ENCODE data around the gene COL13A1. TPM values are rescaled to one million over a fixed set of nuclear protein-coding genes. Genes with fewer than 3 reads are reported as not detected.
A peak's percentile ranks its signal among the peaks of the same experiment; 100 is the strongest.

The COL13A1 gene
- total RNA-seq, 1 experiment from 2014 or later, result 5.9 TPM

GRCh38 chr10:69769395-69769992 is 32.2 kb upstream of the COL13A1 start:
- Histone ChIP-seq H2AFZ (ENCODE audit: low read depth, low read length, poor library complexity, severe bottlenecking) (peak overlapping the region; percentile 97), H3K9me2 (ENCODE audit: insufficient read depth) (no peaks in the 10 kb centered on the region), H3K4me1 (ENCODE audit: control insufficient read depth in 1 of 2, insufficient read depth in 2 of 2, low read length in 2 of 2) (peaks cover 16 to 34% of the 10 kb centered on the region in 2 experiments), H3K4me2 (ENCODE audit: low read length) (peak overlapping the region; percentile 77), H3K9ac (ENCODE audit: low read length) (peak overlapping the region; percentile 17; the same call in 1 of the 2 replicates), H3K79me2 (ENCODE audit: insufficient read depth, low read length) (no peaks in the 10 kb centered on the region), H3K27ac (ENCODE audit: low read depth, low read length) (no peak overlapping the region), H3K9me3 (ENCODE audit: control insufficient read depth in 1 of 2, insufficient read depth in 1 of 2, low read depth in 1 of 2, low read length in 2 of 2) (no peaks in the 10 kb centered on the region; a peak in 1 of 4 replicates), H3K4me3 (replicated peaks in 1 of 2; ENCODE audit: low read depth in 1 of 2, low read length in 2 of 2) (peak overlapping the region in 1 of 2 experiments; percentile 24; a peak in 2 of 4 replicates), H3K36me3 (ENCODE audit: control insufficient read depth in 1 of 2, insufficient read depth in 2 of 2, low read length in 2 of 2) (no peaks in the 10 kb centered on the region), H3K27me3 (ENCODE audit: insufficient read depth, low read length) (no peaks in the 10 kb centered on the region), H4K20me1 (ENCODE audit: insufficient read depth) (no peaks in the 10 kb centered on the region)
- ChIA-PET CTCF (interaction anchor here (1.3 to 1.4 kb wide), 3 partner anchors 26 to 125 kb away, joined by 3 to 6 read pairs (median 4); no protein-coding TSS in a partner anchor), POLR2A (interaction anchor here (0.6 kb wide), 1 partner anchor 460 kb away, joined by 3 read pairs; no protein-coding TSS in a partner anchor), RAD21 (ENCODE audit: low non-redundant PET in 1 of 2, low total read pairs in 2 of 2, uncharacterized antibody in 2 of 2, unreplicated experiment in 2 of 2) (interaction anchor here in 1 of 2 experiments (1.4 kb wide), 1 partner anchor 26 kb away, joined by 4 read pairs; no protein-coding TSS in a partner anchor)
- DNase-seq (ENCODE audit: low read depth, low spot score) (peak; percentile 40), ATAC-seq (peak; percentile 94)
- intact Hi-C loops (cut with micrococcal nuclease), result no loop called here
- TF ChIP-seq TCF7L2 (IDR thresholded peaks at IDR 0.05; ENCODE audit: borderline replicate concordance, extremely low read depth, insufficient read depth, insufficient read length), result peak; percentile 60
- TF ChIP-seq SP1 (IDR thresholded peaks at IDR 0.05; ENCODE audit: low read depth), result peak; percentile 20; the same call in 1 of the 2 replicates
- no peak for TF ChIP-seq POLR2AphosphoS5 (IDR thresholded peaks at IDR 0.05; ENCODE audit: low read depth, low read length)
- peak; percentile 94 for TF ChIP-seq FOSL1 (IDR thresholded peaks at IDR 0.05; ENCODE audit: low read depth)
- TF ChIP-seq ZBTB33 (IDR thresholded peaks at IDR 0.05; ENCODE audit: extremely low read depth, insufficient replicate concordance, low read length), result no peak
- TF ChIP-seq ATF3 (IDR thresholded peaks at IDR 0.05), result no peak
- TF ChIP-seq JUND (IDR thresholded peaks at IDR 0.05), result peak; percentile 87
- 0 out of 2 replicates have a peak, but pooled peaks have one; percentile 35 for TF ChIP-seq CBX3 (IDR thresholded peaks at IDR 0.05; ENCODE audit: low read depth)
- BruUV-seq (replicated peaks), result no TSS peak
